ENCODE measurements around the gene STX19.
"Not testable (repeated sequence)": the region's sequence is repeated elsewhere in the genome, so short reads cannot be mapped to it uniquely, and the experiment has no call there.

Gene STX19

DNA sequence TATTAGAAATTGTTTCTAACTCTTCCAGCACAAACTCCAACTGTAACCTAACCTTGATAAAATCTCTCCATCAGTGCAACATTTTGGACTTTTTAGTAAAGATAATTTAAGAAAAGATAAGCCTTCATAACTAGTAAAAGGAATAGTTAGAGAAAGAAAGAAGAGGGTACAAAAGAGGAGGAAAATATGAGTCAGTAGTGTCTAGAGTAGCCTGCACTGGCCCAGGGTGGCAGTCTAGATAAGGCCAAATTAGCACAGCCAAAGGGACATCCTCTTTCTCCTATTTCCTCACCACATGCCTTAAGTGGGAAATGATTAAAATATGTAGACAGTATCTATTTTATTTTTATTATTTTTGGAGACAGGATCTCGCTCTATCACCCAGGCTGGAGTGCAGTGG is 58.4 kb downstream of the STX19 start:
- Histone ChIP-seq H4K20me1 (ENCODE audit: insufficient read depth, low read length) (no peaks in the 10 kb centered on the region), H3K9ac (ENCODE audit: low read length) (no peak overlapping the region), H3K27ac (ENCODE audit: low read length) (no peak overlapping the region), H3K36me3 (replicated peaks; ENCODE audit: insufficient read depth, low read length) (no peaks in the 10 kb centered on the region), H3K4me1 (ENCODE audit: low read length) (no peaks in the 10 kb centered on the region), H3F3A (ENCODE audit: insufficient read depth, low read length) (no peaks in the 10 kb centered on the region), H2AFZ (ENCODE audit: low read length) (no peak overlapping the region), H3K9me3 (replicated peaks; ENCODE audit: insufficient read depth, low read length) (no peaks in the 10 kb centered on the region), H3K4me3 (ENCODE audit: low read length) (no peak overlapping the region), H3K27me3 (replicated peaks; ENCODE audit: insufficient read depth, low read length) (no peaks in the 10 kb centered on the region), H3K9me2 (replicated peaks; ENCODE audit: insufficient read depth, low read length) (no peaks in the 10 kb centered on the region), H3K4me2 (ENCODE audit: low read depth, low read length) (no peak overlapping the region), H3K79me2 (ENCODE audit: low read length) (no peaks in the 10 kb centered on the region)
- DNase-seq: no peak
- no peak for TF ChIP-seq EZH2phosphoT487 (IDR thresholded peaks at IDR 0.05; ENCODE audit: low read length)

DNA sequence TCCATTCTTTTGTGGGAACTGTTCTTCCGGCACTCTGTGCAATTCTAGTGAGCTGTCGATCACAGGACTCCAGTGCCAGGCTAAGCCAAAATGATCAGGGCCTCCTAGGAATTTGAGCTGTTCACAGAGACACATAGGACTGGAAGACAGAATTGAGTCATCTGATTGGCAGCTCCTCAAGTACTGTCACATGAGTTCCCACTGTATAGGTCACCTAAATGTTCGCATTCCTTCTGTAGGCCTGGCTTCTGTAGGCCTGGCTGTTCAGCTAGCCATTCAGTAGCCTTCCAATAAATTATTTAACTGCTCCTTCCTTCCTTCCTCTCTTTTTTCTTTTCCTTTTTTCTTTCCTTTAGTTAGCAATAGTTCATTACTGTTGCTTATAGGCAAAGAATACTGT is 59.0 kb downstream of the STX19 start:
- H3K4me3 ChIP-seq (ENCODE audit: low read length): no peak overlapping the region
- H3K27me3 ChIP-seq (replicated peaks; ENCODE audit: insufficient read depth, low read length): no peaks in the 10 kb centered on the region
- no peaks in the 10 kb centered on the region for H4K20me1 ChIP-seq (ENCODE audit: insufficient read depth, low read length)
- H3K9ac ChIP-seq (ENCODE audit: low read length): no peak overlapping the region
- no peaks in the 10 kb centered on the region for H3K36me3 ChIP-seq (replicated peaks; ENCODE audit: insufficient read depth, low read length)
- DNase-seq: no peak
- no peaks in the 10 kb centered on the region for H3K9me3 ChIP-seq (replicated peaks; ENCODE audit: insufficient read depth, low read length)
- no peaks in the 10 kb centered on the region for H3K9me2 ChIP-seq (replicated peaks; ENCODE audit: insufficient read depth, low read length)
- no peaks in the 10 kb centered on the region for H3F3A ChIP-seq (ENCODE audit: insufficient read depth, low read length)
- no peak overlapping the region for H3K4me2 ChIP-seq (ENCODE audit: low read depth, low read length)
- no peak overlapping the region for H3K27ac ChIP-seq (ENCODE audit: low read length)
- no peaks in the 10 kb centered on the region for H3K4me1 ChIP-seq (ENCODE audit: low read length)
- no peak overlapping the region for H2AFZ ChIP-seq (ENCODE audit: low read length)
- no peak for TF ChIP-seq EZH2 (optimal IDR thresholded peaks at IDR 0.05; ENCODE audit: low read depth, low read length)
- TF ChIP-seq CTCF (IDR thresholded peaks at IDR 0.05; ENCODE audit: low read length): no peak
- TF ChIP-seq EZH2phosphoT487 (IDR thresholded peaks at IDR 0.05; ENCODE audit: low read length): no peak
- H3K79me2 ChIP-seq (ENCODE audit: low read length): no peaks in the 10 kb centered on the region

DNA sequence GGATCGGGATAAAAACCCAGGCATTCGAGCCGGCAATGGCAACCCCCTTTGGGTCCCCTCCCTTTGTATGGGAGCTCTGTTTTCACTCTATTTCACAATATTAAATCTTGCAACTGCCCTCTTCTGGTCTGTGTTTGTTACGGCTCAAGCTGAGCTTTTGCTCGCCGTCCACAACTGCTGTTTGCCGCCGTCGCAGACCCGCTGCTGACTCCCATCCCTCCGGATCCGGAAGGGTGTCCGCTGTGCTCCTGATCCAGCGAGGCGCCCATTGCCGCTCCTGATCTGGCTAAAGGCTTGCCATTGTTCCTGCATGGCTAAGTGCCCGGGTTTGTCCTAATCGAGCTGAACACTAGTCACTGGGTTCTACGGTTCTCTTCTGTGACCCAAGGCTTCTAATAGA is 63.3 kb downstream of the STX19 start:
- not testable (repeated sequence) for H3K36me3 ChIP-seq (replicated peaks; ENCODE audit: insufficient read depth, low read length); H3K9me2 ChIP-seq (replicated peaks; ENCODE audit: insufficient read depth, low read length); H4K20me1 ChIP-seq (ENCODE audit: insufficient read depth, low read length); H3K27me3 ChIP-seq (replicated peaks; ENCODE audit: insufficient read depth, low read length); H3K9me3 ChIP-seq (replicated peaks; ENCODE audit: insufficient read depth, low read length); DNase-seq; H3K4me2 ChIP-seq (ENCODE audit: low read depth, low read length); H3K4me3 ChIP-seq (ENCODE audit: low read length); H3K79me2 ChIP-seq (ENCODE audit: low read length); H3K27ac ChIP-seq (ENCODE audit: low read length); H3F3A ChIP-seq (ENCODE audit: insufficient read depth, low read length); H2AFZ ChIP-seq (ENCODE audit: low read length); H3K9ac ChIP-seq (ENCODE audit: low read length); H3K4me1 ChIP-seq (ENCODE audit: low read length)

Data from MM.1S (cell line).